HL-60 (cell line): ENCODE data around the gene SMARCA2.

Source experiments
- DNase-seq, 2 experiments: peaks; one replicate each; pipeline ENCODE4 v3.0.0-alpha.2; 2010 to 2020; ENCODE audit warnings: low read depth in 1 of 2, low spot score in 1 of 2
- H3K27ac ChIP-seq: fragments of 250-450 bp; sonication (Bioruptor Pico); replicated peaks from 2 replicates; pipeline ENCODE4 v1.5.1; 2020; ENCODE audit warnings: mild to moderate bottlenecking, moderate library complexity
- H3K27me3 ChIP-seq: fragments of 250-450 bp; sonication (Bioruptor Pico); 2 replicates; pipeline ENCODE4 v1.5.1; 2021; ENCODE audit warnings: mild to moderate bottlenecking, moderate library complexity; ENCODE audit not compliant: insufficient read depth, poor library complexity, severe bottlenecking
- H3K4me3 ChIP-seq: replicated peaks from 2 replicates; pipeline ENCODE4 v1.5.1; 2011; ENCODE audit warnings: mild to moderate bottlenecking, control low read depth, low read length; ENCODE audit not compliant: insufficient read depth
- CTCF ChIP-seq: IDR thresholded peaks from one replicate; pipeline ENCODE4 v1.5.1; 2011; ENCODE audit warnings: low read length, control low read depth, inconsistent platforms; ENCODE audit not compliant: insufficient read depth
- GABPA ChIP-seq: IDR thresholded peaks from 2 replicates; pipeline ENCODE4 v1.6.1; 2012; ENCODE audit warnings: low read depth
- POLR2AphosphoS5 ChIP-seq: IDR thresholded peaks from 2 replicates; pipeline ENCODE4 v1.6.1; 2012; ENCODE audit warnings: low read depth
- REST ChIP-seq: IDR thresholded peaks from 2 replicates; pipeline ENCODE4 v1.6.1; 2012; ENCODE audit warnings: low read depth; ENCODE audit not compliant: insufficient replicate concordance
- SPI1 ChIP-seq: IDR thresholded peaks from 2 replicates; pipeline ENCODE4 v1.6.1; 2012; ENCODE audit warnings: low read depth, mild to moderate bottlenecking, borderline replicate concordance

The SMARCA2 gene

GRCh38 chr9:2087500-2088313 is 72.6 kb downstream of the SMARCA2 start:
- no peak overlapping the region for H3K4me3 ChIP-seq
- no peaks in the 10 kb centered on the region for H3K27me3 ChIP-seq
- no peak overlapping the region for H3K27ac ChIP-seq
- peak; percentile 19 to 35 for DNase-seq
- TF ChIP-seq CTCF (peak; percentile 51), GABPA (no peak)

GRCh38 chr9:2093920-2094597 is 78.9 kb downstream of the SMARCA2 start:
- TF ChIP-seq POLR2AphosphoS5 (no peak), REST (no peak), CTCF (no peak), SPI1 (no peak), GABPA (no peak)
- no peak for DNase-seq
- no peak overlapping the region for H3K4me3 ChIP-seq
- H3K27ac ChIP-seq: no peak overlapping the region
- no peaks in the 10 kb centered on the region for H3K27me3 ChIP-seq

GRCh38 chr9:2096376-2096970 is 81.3 kb downstream of the SMARCA2 start:
- no peaks in the 10 kb centered on the region for H3K27me3 ChIP-seq
- no peak overlapping the region for H3K4me3 ChIP-seq
- DNase-seq: peak in 1 of 2 experiments; percentile 17
- no peak for TF ChIP-seq REST
- TF ChIP-seq GABPA: no peak
- TF ChIP-seq CTCF: no peak
- no peak for TF ChIP-seq SPI1
- TF ChIP-seq POLR2AphosphoS5: no peak
- no peak overlapping the region for H3K27ac ChIP-seq
